HG02884 (cell line): ENCODE measurements around the gene TRABD2B.
"Not testable (repeated sequence)": the region's sequence is repeated elsewhere in the genome, so short reads cannot be mapped to it uniquely, and the experiment has no call there.

Experiments
- ATAC-seq: cut with Tn5 transposase; IDR thresholded peaks from one replicate; pipeline ENCODE4 v1.9.1; 2021; ENCODE audit warnings: mild to moderate bottlenecking, moderate library complexity; ENCODE audit not compliant: unreplicated experiment

TRABD2B gene

DNA sequence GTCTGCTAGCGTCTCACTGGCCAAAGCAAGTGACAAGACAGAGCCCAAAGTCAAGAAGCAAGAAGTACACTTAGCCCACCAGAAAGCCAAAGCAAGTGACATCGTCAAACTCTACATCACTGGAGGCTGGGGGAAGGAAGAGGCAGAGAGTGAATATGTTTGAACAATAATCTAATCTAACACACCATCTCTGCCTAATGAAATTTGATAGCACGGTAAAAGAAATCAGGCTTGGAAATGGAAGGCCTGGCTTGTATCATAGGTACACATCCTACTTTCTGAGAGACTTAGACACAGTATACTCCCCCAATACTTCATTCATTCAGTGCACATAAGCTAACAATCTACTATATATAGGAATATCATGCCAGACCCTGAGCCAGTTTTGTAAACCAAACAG, 26.3 kb downstream of the TRABD2B start:
- no peak for ATAC-seq

DNA sequence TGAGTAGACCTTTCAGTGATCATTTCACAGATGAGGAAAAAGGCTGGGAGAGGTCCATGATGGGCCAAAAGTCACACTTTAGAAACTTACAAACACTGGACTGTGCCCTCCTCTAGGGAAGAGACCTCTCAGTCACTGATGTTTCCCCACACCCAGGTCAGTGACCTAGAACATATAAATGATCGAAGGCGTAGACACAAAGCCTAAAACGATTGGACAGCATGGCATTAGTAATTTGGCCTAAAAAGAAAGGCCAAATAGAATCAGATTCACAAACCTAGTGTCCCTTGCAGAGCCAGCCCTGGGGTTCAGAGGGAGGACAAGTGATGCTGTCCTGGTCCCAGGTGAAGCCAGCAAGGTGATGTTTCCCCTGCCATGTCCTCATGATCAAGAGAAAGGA, 27.7 kb downstream of the TRABD2B start:
- ATAC-seq = no peak

DNA sequence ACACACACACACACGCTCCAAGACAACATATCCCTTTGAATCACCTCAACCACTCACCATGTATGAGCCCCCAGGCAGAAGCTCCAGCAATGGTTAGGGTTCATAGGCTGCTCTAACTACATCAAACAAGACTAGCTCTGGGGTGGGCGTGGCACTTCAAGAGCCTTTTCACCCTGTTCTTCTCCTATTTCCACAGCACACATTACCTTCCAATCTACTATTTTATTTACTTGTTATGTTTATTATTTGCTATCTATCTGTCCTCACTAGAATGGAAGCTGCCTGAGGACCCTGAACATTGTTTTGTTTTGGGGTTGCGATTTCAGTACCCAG, 28.7 kb downstream of the TRABD2B start:
- ATAC-seq = no peak

DNA sequence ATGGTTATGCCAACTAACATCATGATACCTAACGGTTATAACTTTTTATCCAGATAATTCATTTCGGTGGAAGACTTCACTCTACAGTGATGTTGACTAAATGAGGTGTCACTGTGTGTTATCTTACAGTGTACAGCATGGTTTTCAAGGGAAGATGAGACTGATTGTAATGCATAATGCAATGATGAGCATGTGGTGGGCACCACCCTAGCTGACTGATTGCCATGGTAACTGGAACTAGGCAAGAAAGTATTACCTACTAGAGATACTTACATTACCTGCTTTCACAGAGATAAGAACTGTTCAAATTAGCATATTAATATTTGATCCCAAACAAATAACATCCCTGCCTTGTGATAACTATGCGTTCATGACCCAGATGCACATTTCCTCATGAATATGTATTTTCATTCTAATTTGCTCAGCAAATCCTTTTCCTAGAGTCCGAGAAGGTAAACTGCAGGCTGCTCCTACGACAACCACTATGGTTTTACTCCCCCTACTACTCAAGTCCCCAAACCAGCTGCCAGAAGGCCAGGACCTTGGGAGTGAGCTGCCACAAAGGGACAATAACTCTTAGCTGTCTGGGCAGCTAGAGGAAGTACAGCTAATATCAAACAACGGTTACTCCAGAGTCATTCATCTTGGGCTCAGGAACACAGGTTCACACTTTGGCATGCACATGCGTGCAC, 29.2 kb downstream of the TRABD2B start:
- no peak for ATAC-seq

DNA sequence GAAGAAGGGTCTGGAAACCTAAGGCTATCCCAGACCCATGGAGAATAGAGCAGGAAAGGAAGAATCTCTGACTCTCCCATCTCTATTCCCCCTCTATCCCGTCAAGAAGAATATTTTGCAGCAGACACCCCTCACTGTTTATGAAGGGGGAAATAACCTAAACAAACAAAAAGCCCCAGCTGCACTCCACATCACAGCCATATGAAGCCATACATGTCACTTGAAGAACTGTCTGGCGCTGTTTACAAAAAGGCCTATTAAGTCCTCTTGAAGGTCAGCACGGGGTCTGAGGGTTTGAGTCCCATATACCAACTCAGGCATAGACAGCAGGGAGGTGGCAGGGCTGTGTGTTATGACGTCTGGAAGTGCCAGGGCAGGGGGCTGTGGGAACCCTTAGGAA, 31.4 kb downstream of the TRABD2B start:
- no peak for ATAC-seq

DNA sequence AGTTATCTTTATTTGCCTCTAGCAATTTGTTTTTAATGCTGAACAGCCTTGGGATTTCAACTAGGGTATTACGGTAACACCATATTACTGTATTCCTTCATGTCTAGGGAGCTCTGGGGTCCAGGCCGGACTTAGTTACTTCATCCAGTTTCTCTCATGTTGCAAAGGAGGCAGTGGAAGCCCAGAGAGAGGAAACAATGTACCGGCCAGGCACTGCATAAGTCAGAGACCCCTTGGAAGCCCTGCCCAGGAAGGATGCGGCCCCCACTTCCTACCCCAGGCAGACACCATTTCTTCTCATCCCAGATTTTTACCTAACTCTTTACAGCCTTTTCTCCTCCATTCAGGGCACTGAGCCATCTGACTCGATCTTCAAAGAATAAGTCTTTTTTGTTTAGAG, 32.5 kb downstream of the TRABD2B start:
- no peak for ATAC-seq

DNA sequence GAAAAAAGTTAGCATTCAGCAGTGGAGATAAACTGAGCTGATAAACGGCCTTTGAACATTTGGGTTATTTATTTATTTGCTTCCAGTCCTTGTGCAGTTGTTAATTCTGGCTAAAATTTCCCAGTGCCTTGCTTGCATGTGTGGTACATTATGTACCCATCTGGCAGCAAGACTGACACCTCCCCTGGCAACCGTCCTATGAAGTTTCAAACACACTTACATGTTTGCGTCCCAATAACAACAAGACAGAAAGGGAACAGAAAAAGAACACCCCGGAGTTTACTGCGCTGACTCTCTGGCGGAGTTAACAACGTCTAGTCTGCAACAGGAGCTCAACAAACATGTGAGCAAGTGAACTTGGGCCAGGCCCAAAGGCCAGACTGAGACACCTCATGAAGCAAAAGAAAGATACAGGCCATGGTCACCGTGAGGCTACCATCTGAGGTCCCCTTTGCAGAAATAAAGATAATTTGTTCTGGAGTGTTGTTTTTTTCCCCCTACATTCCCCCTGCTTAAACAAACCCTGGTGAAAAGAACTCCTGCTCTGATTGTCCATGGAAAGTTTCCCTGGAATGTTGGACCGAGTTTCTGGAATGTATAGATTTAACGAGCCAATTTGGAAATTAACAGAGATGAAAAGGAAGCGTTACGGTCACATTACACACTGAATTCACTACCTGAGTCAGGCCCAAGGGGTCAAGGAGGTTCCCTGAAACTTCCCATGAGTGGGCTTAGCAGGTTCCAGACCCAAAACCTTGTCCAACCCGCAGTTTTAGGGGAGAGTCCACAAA, 33.4 kb downstream of the TRABD2B start:
- no peak for ATAC-seq

DNA sequence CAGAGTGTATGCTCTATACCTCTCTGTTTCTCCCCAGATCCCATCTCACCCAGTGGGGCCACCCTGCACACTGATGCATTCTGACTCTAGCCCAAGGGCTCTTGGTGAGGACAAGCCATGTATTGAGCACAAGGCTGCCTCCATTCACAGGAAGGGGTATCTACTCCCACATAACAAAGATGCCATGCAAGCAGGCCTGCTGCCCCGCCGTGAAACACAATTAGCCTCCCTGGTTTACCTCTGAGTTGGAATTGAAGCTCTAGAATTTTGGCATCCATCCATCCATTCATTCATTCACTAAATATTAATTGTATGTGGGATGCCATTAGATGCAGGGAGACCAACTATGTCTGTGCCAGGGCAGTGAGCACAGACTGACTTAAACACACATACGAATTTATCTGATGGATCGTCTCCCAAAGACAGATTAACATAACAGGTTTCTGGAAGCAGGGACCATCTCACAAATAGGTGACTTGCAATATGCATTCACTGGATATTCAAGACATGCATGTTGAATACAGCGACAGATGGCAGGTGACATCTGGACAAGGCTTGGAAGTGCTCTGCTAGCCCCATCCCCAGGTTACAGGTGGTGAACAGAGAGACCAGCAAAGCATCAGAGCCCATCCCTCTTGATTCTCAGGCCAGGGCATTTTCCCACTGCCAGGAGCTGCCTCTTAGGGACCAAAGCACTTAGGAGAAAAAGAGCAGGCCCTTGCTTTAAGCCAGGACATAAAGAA, 34.3 kb downstream of the TRABD2B start:
- ATAC-seq = no peak

DNA sequence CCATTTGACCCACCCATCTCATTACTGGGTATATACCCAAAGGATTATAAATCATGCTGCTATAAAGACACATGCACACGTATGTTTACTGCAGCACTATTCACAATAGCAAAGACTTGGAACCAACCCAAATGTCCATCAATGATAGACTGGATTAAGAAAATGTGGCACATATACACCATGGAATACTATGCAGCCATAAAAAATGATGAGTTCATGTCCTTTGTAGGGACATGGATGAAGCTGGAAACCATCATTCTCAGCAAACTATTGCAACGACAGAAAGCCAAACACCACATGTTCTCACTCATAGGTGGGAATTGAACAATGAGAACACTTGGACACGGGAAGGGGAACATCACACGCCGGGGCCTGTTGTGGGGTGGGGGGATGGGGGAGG, 35.4 kb downstream of the TRABD2B start:
- not testable (repeated sequence) for ATAC-seq

DNA sequence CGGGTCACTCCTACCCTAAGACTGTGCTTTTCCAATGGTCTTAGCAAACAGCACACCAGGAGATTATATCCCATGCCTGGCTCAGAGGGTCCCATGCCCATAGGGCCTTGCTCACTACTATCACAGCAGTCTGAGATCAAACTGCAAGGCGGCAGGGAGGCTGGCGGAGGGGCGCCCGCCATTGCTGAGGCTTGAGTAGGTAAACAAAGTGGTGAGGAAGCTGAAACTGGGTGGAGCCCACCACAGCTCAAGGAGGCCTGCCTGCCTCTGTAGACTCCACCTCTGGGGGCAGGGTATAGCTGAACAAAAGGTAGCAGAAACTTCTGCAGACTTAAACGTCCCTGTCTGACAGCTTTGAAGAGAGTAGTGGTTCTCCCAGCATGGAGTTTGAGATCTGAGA, 40.7 kb downstream of the TRABD2B start:
- not testable (repeated sequence) for ATAC-seq

DNA sequence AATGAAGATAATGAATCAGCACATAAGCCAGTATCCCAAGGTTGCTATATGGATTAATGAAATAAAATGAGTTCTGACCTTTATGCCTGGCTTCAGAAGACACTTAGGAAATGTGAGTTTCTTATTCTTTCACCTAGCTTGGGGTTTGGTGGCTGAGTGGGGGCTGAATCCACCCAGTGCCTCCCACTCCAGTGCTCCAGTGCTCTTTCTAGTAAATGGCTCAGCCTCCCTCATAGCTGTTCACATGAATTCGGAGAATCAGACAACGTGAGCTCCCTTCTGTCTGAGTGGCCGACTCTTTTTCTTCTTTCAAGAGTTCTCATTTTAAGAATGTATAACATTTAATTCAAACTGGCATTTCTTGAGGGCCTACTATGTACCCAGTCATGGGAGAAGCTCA, 43.5 kb downstream of the TRABD2B start:
- ATAC-seq = no peak

DNA sequence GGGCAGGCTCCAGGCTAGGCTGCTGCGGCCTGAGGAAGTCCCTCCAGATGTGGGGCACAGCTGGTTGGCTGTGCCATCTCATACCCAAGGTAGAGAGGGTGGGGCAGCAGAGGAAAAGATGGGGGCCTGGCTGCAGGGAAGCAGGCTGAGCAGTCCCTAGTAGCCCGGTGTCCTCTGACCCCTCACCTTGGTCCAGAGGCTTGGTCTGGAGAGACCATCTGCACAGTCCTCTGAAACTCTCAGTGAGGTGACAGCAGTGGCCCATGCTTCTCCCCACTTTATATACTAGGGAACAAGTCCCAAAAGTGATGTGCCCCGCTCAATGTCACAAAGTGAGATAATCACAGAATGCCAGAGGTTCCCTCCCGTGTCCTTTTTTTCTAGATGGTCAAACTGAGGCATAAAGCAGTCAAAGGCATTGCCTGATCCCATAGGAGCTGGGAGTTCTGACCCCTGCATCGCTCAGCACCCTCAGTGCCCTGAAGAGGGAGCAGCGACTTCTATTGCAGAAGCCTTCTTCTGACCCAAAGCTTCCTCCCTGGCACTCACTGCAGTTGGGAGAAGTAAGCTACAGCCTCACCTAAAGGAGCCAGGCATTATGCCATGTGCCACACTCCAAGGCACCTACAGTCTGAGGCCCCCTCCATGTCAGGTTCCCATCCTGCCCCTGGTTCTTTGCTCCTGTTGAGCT, 45.5 kb downstream of the TRABD2B start:
- ATAC-seq = no peak

DNA sequence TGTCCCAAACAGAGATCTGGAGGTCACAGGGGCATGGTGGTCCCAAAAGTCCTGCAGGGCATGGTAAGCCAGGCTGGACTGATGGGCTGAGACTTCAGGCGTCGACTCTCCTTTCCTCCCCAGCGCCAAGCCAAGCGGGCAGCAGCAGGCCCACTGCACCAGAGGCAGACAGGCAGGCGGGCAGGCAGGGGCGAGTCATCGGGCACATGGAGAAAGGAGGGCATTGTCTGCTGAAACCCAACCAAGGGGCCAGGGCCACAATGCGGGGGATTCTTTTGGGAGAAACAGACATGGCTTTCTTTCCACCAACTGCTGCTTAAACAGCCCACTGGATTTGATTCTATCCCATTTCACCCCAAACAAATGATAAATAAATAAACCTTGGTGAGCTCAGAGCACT, 46.2 kb downstream of the TRABD2B start:
- no peak for ATAC-seq

DNA sequence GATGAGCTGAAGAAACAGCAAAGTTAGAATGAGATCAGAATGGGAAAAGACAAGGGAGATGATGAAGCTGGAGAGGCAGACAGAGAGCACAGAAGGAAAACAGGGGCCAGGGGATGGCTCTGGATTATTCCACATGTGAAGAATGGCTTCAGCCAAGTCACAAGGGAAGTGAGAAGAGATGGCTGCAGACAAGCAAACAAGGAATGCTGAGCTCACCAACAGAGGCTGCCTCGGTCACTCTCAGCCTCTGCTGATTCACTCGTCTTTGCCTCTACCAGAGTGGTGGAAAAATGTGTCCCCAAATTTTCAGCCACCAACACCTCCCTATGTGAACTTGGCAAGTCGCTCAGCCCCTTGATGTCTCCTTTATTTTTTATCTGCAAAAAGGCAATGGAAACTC, 46.7 kb downstream of the TRABD2B start:
- no peak for ATAC-seq

DNA sequence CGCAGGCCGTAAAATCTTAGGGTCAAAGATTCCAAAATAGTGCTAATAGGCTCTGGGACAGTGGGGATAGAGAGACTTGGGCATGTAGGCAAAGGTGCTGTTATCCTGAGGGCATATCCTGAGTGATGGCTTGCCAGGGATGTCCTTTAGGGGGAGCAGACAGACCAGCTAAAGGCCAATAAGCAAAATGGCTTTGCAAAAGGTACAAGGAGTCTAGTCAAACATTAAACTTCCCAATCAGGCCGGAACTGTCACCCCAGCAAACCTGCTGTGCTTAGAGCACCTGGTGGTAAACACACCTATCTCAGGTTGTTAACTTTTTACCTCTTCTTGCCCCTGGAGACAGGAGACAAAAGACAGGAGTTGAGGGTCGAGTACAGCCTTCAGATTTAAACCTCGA, 49.1 kb downstream of the TRABD2B start:
- ATAC-seq = no peak

DNA sequence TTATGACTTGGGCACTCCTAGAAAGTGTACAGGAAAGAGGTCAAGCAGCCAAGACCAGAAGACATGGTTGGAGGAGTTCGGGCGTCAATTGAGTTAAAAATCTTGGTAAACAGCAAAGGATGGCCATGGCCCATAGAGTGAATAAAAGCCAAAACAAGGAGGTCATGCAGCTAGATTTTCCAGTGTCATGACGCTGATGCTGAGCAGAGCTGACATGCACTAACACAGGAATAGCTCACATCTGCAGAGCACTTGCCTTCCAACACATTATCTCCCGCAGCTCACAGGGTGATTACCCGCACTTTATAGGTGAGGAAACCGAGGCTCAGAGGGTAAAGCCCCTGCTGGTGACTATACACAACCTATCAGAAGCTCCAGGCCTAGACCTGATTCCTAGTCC, 49.7 kb downstream of the TRABD2B start:
- ATAC-seq = no peak

DNA sequence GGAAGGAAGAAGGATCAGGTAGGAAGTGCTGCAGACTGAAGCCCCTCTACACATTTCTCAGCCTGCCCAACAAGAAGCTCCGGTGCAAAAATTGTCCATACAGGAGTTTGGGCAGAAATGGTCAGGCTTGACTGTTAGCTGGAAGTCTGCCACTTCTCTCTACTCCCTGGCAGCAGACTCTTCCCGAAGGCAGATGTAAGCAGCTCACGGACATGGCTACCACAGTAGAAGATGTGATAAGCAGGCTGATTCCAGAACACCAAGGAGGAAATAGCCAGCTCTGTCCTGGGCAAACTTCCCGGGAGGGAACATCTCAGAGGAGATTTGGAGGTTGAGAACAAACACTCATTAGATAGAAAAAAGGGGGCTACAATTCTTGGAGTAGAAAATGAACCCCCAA, 52.6 kb downstream of the TRABD2B start:
- ATAC-seq = no peak

DNA sequence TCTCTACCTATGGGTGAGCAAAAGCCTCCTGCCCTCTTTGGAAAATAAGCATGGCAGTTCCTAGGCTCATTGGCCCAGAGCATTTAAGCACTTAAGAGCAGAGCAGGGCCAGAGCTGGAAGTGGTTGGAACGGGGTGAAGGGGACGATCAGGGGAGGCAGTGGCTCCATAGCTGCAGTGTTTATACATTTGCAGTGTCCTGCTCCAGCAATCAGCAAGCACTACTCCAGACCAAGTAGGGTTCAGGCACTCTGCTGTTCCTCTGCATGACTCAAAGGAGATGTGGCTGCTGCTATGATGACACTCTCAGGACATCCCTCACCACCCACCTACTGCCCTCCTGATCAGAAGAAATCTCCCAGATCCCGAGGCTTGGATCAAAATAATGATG, 55.0 kb downstream of the TRABD2B start:
- ATAC-seq = no peak

DNA sequence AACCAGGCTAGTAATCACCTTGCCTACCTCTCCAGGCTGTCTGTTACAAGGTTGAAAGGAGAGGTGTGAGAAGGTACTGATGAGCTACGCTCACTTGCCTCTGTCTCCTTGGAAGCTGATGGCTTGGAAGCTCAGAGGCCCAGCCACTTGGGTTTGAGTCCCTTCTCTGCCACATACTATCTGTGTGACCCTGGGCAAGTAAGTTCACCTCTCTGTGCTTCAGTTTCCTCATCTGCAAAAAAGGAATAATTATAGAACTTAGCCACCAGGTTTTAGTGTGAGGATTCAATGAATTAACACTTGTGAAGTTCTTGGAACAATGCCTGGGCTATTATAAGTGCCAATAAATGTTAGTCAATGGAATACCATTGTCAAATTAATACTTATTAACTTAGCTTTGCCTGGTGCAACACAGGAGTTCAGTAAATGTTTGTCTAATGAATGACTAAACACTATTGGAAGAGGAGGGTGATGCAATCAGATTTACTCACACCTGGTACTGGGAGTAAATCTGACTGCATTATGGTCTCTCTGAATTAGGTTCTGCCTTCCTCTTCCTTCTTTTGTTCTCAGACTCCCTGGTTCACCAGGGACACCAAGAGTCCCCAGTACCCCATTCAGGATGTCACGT, 55.5 kb downstream of the TRABD2B start:
- no peak for ATAC-seq

DNA sequence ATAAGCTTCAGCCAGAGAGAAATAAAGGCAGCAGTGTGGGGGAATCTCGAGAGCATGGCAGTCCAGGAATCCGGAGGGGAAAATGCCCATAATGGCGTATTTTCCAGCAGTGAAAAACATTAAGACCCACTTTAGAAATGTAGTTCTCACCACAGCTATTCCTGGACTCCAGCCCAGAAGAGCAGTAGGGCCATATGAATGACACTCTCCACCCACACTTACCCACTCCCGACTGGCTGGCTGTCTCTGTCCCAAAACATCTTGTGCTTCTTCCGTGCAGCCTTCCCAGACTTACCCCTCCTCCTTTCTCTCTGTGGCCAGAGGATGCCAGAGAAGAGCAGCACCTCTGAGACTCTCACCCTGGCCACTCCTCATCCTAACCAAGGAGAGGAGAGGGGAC, 56.4 kb downstream of the TRABD2B start:
- ATAC-seq = no peak

DNA sequence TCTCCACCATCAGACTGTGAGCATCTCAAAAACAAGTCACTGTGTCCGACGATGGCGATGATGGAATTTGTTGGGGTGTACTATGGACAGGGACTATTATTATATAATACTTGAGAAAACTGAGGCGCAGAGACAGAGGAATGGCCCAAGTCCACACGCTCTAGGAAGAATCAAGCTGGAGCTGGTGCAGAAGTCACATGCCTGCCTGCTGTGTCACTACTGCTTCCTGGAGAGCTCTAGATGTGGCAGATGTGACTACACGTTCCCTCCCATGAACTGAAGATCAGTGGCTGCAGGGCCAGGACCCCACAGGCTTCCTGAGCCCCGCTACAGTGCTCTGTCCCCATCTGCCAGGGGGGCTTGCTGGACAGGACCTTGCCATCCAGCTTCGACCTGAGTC, 56.9 kb downstream of the TRABD2B start:
- no peak for ATAC-seq
